ENCODE results near the gene NSUN7. TPM values are rescaled to one million over a fixed set of nuclear protein-coding genes. Genes with fewer than 3 reads are reported as not detected.

NSUN7 gene
- total and polyA plus RNA-seq, 2 of the 13 experiments (the other 11 are each of a cell fraction or from before 2014, with no cell fraction given), result 0.05 TPM; not detected in 1

DNA sequence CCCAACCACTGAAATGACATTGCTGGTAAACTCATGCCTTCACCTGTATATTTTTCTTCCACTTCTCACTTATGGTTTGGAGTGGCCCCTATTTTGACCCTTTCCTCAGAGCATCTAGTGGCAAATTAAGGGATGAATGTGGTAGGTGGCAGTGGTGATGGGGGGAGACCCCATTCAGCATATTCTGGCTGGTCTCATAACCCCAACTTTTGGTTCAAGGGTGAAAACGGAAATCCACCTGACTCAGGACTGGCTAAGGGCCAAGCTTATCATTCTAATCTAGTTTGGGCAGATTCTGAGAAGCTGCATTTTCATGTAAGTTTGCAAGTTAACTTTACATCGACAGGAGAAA lies 47.0 kb upstream of the NSUN7 start:
- Histone ChIP-seq H4K20me1 (ENCODE audit: insufficient read depth, low read length) (no peaks in the 10 kb centered on the region), H3K9me3 (ENCODE audit: low read length) (no peaks in the 10 kb centered on the region), H3K27ac (ENCODE audit: extremely low read length, insufficient read depth, low read length) (no peak overlapping the region), H2AFZ (ENCODE audit: low read length) (no peak overlapping the region), H3K4me1 (ENCODE audit: insufficient read depth, low read length) (peaks cover 27% of the 10 kb centered on the region), H3K36me3 (replicated peaks in 1 of 2; ENCODE audit: control insufficient read depth in 1 of 2, insufficient read depth in 2 of 2, low read length in 2 of 2) (no peaks in the 10 kb centered on the region), H3K4me3 (replicated peaks in 1 of 3; ENCODE audit: insufficient read depth in 1 of 3, low read depth in 2 of 3, low read length in 3 of 3) (no peak overlapping the region), H3K9ac (ENCODE audit: insufficient read depth, low read depth, low read length) (no peak overlapping the region), H3K79me2 (ENCODE audit: insufficient read depth, low read length) (no peaks in the 10 kb centered on the region), H3K4me2 (ENCODE audit: low read depth, low read length) (no peak overlapping the region), H3K27me3 (ENCODE audit: control insufficient read depth in 1 of 2, insufficient read depth in 2 of 2, low read length in 2 of 2) (no peaks in the 10 kb centered on the region)
- ChIA-PET CTCF (ENCODE audit: low intra/inter-chr PET ratio, low total read pairs) (no interaction called here), POLR2A (no interaction called here)
- ATAC-seq (no peak), FAIRE-seq (no peak), DNase-seq (ENCODE audit: low spot score) (no peak)
- TF ChIP-seq CEBPZ (IDR thresholded peaks at IDR 0.05; ENCODE audit: low read length), result no peak
- TF ChIP-seq ZNF777 (CRISPR knock-in tag; IDR thresholded peaks at IDR 0.05), result no peak
- no peak for TF ChIP-seq MTERF4 (CRISPR knock-in tag; IDR thresholded peaks at IDR 0.05)
- TF ChIP-seq RARA (CRISPR knock-in tag; IDR thresholded peaks at IDR 0.05), result no peak
- no peak for TF ChIP-seq MIXL1 (CRISPR knock-in tag; IDR thresholded peaks at IDR 0.05)
- no peak for TF ChIP-seq HOXA5 (CRISPR knock-in tag; IDR thresholded peaks at IDR 0.05)
- TF ChIP-seq KLF11 (CRISPR knock-in tag; IDR thresholded peaks at IDR 0.05), result no peak
- no peak for TF ChIP-seq ZNF543 (CRISPR knock-in tag; IDR thresholded peaks at IDR 0.05)
- TF ChIP-seq, protein P1, sequence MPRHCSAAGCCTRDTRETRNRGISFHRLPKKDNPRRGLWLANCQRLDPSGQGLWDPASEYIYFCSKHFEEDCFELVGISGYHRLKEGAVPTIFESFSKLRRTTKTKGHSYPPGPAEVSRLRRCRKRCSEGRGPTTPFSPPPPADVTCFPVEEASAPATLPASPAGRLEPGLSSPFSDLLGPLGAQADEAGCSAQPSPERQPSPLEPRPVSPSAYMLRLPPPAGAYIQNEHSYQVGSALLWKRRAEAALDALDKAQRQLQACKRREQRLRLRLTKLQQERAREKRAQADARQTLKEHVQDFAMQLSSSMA (CRISPR knock-in tag; IDR thresholded peaks at IDR 0.05), result no peak
- no peak for TF ChIP-seq ZNF615 (CRISPR knock-in tag; IDR thresholded peaks at IDR 0.05; ENCODE audit: borderline replicate concordance)
- TF ChIP-seq POGZ (CRISPR knock-in tag; IDR thresholded peaks at IDR 0.05), result no peak
- no peak for TF ChIP-seq NR2F6 (IDR thresholded peaks at IDR 0.05)
- no peak for TF ChIP-seq NR2F6 (CRISPR knock-in tag; IDR thresholded peaks at IDR 0.05)
- TF ChIP-seq, protein P2, sequence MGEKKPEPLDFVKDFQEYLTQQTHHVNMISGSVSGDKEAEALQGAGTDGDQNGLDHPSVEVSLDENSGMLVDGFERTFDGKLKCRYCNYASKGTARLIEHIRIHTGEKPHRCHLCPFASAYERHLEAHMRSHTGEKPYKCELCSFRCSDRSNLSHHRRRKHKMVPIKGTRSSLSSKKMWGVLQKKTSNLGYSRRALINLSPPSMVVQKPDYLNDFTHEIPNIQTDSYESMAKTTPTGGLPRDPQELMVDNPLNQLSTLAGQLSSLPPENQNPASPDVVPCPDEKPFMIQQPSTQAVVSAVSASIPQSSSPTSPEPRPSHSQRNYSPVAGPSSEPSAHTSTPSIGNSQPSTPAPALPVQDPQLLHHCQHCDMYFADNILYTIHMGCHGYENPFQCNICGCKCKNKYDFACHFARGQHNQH (CRISPR knock-in tag; IDR thresholded peaks at IDR 0.05), result no peak
- in situ Hi-C loops (cut with HindIII; ENCODE audit: extremely low pct_ligation_motif_present, low pct_unique_long_range_greater_than_20kb) (no loop called here), intact Hi-C loops (cut with micrococcal nuclease; ENCODE audit: unreplicated experiment) (no loop called here)
- 38% methylated on average over 2 of the region's 2 CpGs for WGBS (ENCODE audit: low lambda C conversion rate)
- BruUV-seq (replicated peaks), result no TSS peak

Measured in HepG2 (cell line).